Measurements from ENCODE around the gene ZFAND3.

GRCh38 chr6:37889486-37889885, 70.0 kb downstream of the ZFAND3 start:
- TF ChIP-seq EZH2 (IDR thresholded peaks at IDR 0.05; ENCODE audit: borderline replicate concordance) (no peak), CTCF (IDR thresholded peaks at IDR 0.05; ENCODE audit: poor library complexity) (no peak)

All from hepatocyte (in vitro differentiated cells).